NCI-H82 (cell line): ENCODE measurements around the gene TRMT13.
"Not testable (repeated sequence)": the region's sequence is repeated elsewhere in the genome, so short reads cannot be mapped to it uniquely, and the experiment has no call there.

ENCODE experiments used
- DNase-seq: peaks from one replicate; lab custom pipeline; 2025; lab: John Stamatoyannopoulos, UW

Gene TRMT13

DNA sequence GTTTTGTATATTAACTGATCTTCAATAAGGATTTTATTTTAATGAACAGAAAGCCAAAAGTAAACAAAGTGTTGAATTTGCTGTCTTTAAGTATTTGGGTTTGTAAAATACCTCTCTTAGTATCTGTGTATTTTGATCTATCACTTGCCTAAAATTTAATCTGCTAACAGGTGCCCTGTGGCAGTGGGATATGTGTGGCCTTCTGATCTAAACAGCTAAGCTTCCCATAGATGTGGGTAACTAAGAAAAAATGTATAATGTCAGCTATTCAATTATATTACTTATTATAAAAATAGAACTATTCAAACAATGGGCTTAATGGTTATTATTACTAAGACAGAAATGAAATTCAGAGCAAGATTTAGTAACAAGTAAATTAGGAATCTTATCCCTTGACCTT lies 29.9 kb downstream of the TRMT13 start:
- DNase-seq = no peak

DNA sequence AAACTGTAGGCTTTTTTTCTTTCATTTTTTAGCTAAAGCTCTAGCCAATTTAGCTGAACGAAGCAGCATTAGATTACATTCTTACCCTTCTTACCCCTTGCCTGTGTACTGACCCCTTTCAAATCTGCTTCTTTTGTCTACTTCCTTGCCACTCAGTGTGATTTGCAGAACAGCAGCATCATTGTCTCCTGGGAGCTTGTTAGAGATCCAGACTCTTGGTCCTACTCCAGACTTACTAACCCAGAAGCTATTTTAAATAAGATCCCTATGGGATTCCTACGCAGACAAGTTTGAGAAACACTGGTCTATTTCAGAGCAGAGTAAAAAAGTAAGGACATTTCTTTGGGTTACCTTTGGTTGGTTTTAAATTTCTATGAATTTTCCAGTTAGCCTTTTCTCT lies 31.3 kb downstream of the TRMT13 start:
- peak; percentile 9 for DNase-seq

DNA sequence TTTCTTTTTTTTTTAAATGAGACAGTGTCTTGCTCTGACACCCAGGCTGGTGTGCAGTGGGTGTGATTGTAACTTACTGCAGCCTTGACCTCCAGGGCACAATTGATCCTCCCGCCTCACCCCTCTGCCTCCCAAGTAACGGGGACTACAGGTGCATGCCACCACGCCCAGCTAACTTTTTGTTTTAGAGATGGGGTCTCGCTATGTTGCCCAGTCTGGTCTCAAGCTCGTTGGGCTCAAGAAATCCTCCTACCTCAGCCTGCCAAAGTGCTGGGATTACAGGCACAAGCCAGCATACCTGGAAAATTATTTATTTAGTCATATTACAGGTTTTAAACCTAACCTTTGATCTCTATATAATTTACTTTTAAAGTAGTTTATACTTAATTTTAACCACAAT lies 31.7 kb downstream of the TRMT13 start:
- DNase-seq = no peak

DNA sequence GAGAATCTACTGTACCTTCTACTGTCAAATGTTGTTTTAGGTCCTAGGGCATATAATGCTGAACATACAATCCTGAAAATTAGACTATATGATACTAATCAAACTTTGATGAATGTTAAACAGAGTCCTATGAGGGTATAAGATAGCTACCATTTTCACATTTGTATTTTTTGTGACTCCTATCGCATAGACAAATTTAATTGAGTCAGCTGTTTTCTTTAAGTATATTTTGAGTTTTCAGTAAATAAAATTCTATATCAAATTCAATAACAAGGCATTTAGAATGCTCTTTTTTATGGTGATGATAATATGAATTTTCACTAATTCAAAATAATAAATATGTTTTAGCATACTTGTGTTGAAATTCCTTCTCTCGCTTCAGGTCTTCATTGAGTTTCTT lies 35.1 kb downstream of the TRMT13 start:
- DNase-seq = no peak

DNA sequence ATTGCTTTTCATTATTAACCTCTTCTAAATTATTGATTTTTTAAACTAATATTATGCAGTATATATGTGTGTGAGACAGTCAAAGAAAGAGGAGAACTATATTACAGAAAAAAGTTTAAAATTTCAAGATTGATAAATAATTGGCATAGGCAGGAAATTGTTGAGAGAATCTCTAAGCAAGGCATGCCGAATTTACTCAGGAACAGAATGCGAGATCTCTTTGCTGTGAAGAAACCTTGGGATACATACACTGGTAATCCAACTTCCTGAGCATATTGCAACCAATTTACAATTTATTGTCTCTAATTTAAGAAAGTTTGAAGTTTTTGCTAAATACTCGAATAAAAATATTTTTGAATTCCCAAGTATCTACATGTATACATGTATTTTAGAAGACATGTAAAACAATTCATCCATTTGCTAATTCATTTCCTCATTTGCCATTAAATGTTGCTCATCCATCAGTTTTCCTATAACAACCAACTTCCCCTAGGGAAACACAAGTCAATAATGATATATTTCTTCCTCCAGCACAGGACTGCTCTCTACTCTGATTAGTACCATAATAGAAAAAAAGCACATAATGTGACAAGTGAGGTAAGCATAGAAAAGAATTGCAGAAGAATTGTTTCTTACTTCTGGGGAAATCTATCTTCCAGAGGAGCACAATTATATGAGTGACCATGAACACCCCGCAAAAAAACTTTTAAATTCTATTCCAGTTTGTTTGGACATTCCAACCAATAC lies 44.5 kb downstream of the TRMT13 start:
- DNase-seq = no peak

DNA sequence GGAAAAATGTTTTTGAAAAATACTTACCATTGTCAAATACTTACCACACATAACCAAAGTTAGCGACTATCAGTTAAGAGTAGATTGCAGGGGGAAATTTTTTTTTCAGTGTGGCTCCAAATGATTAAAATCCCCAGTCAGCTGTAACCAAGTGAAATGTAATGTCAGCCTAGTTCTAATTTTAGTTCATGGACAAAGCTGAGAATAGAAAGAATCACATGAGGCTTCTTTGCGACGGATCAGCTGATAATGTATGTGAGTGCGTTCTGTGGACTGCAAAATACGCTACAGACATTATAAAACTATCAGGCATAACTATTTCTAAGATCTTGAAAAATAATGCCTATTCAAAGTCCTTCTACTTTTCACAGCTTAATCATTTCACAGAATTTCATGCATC lies 45.1 kb downstream of the TRMT13 start, which contains the start of gene LRRC39:
Gene LRRC39, minus strand, starts transcription at position 166 of the 400 bp plus-strand sequence. CDS start 9,740 bp downstream, outside the sequence.
- DNase-seq = no peak

DNA sequence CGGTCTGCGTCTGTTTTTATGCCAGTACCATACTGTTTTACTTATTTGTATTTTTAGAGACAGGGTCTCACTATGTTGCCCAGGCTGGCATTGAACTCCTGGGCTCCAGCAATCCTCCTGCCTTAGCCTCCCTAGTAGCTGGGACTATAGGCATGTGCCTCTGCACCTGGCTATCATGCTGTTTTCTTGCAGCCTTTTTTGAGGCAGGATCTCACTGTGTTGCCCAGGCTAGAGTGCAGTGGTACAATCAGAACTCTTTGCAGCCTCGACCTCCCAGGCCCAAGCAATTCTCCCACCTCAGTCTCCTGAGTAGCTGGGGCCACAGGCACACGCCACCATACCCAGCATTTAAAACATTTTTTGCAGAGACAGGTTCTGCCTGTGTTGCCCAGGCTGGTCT lies 50.4 kb downstream of the TRMT13 start:
- no peak for DNase-seq

DNA sequence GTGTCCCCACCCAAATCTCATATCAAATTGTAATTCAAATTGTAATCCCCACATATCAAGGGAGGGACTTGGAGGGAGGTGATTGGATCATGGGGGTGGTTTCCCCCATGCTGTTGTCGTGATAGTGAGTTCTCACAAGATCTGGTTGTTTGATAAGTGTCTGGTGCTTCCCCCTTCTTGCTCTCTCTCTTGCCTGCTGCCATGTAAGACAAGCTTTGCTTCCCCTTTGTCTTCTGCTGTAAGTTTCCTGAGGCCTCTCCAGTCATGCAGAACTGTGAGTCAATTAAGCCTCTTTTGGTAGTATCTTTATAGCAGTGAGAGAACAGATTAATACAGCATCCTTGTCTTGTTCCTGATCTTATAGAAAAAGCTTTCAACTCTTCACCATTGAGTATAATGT lies 51.6 kb downstream of the TRMT13 start:
- peak; percentile 38 for DNase-seq

DNA sequence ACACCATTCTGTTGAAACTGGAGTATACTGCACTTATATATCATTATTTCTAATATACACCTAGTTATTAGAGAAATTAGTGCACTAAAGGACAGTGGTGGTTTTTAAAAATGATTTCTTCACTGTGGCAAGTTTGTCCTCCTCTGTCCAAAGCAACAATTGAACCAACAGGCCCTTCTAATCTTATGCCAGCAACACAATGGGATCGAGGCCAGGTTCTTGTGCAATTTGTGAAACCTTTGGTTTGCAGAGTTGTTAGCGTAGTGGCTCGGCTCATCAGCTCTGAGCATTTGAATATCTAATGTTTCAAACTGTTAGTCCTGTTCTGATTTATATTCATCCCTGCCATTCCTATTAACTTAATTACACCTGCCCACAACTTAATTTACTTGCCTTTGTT lies 54.9 kb downstream of the TRMT13 start:
- peak; percentile 8 for DNase-seq

DNA sequence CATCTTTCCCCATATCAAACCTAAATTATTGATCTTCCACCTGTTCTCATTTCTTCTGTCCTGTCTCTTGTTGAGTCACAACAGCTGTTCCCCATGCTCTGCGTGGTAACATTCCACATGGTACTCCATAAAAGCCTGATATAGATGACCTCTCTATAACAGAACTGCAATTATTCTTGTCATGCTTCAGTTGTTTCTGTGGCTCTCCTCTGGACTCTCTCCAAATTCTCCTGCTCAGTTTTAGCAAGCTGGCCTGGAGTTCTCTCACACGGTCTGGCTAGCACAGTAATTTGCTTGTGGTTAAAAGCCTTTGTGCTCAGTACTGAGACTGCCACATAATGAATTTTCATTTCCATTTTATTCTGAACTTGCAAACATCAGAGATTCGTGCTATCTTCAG lies 55.7 kb downstream of the TRMT13 start:
- DNase-seq = peak; percentile 16

DNA sequence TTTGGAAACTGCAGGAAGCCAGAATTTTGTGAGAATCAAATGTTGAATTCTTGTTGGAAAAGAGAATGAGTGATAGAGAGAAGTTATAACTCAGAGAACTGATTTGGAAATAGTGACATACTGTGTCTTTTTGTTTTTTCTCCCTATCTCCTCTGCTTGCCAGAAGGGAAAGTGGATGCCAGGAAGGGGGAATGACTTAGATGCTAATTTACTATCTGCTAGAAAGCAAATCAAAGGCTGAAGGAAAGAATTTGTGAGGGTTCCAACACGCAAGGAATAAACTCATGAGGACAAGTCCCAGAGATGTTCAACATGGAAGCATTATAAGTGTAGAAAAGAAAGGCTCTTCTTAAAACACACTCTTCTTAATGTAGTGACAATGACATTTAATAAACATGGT lies 65.6 kb downstream of the TRMT13 start:
- DNase-seq = no peak

DNA sequence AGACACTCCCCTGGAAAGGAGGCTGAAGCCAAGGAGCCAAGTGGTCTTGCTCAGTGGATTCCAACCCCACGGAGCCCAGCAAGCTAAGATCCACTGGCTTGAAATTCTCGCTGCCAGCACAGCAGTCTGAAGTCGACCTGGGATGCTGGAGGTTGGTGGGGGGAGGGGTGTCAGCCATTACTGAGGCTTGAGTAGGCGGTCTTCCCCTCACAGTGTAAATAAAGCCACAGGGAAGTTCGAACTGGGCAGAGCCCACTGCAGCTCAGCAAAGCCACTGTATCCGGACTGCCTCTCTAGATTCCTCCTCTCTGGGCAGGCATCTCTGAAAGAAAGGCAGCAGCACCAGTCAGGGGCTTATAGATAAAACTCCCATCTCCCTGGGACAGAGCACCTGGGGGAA lies 67.1 kb downstream of the TRMT13 start:
- not testable (repeated sequence) for DNase-seq
